Measurements from ENCODE around the gene NPS. TPM values are rescaled to one million over a fixed set of nuclear protein-coding genes. Genes with fewer than 3 reads are reported as not detected.

Gene NPS
- total RNA-seq, 1 donor from 2014 or later, result not detected

- no peak for DNase-seq
Observed at GRCh38 chr10:127561647-127562046, 12.5 kb downstream of the NPS start.

- no peak for DNase-seq
Observed at GRCh38 chr10:127563718-127564553, 14.8 kb downstream of the NPS start.

GRCh38 chr10:127564644-127565043 is 15.5 kb downstream of the NPS start:
- no peak for DNase-seq

- DNase-seq, result no peak
Observed at GRCh38 chr10:127565583-127565982, 16.5 kb downstream of the NPS start.

- no peak for DNase-seq
Observed at GRCh38 chr10:127569210-127569609, 20.1 kb downstream of the NPS start.

GRCh38 chr10:127570036-127570435 is 20.9 kb downstream of the NPS start:
- DNase-seq, result no peak

- no peak for DNase-seq
Observed at GRCh38 chr10:127571386-127571785, 22.3 kb downstream of the NPS start.

- no peak for DNase-seq
Observed at GRCh38 chr10:127576051-127576450, 26.9 kb downstream of the NPS start.

GRCh38 chr10:127576740-127577161 is 27.6 kb downstream of the NPS start:
- peak; percentile 37 for DNase-seq

GRCh38 chr10:127577376-127578258 is 28.5 kb downstream of the NPS start:
- no peak for DNase-seq

- no peak for DNase-seq
Observed at GRCh38 chr10:127578259-127578960, 29.3 kb downstream of the NPS start.

- no peak for DNase-seq
Observed at GRCh38 chr10:127578961-127579305, 29.8 kb downstream of the NPS start.

- no peak for DNase-seq
Observed at GRCh38 chr10:127579640-127580039, 30.5 kb downstream of the NPS start.

GRCh38 chr10:127580822-127581221 is 31.7 kb downstream of the NPS start:
- no peak for DNase-seq

- DNase-seq, result no peak
Observed at GRCh38 chr10:127585519-127586023, 36.5 kb downstream of the NPS start.

GRCh38 chr10:127587668-127588365 is 38.7 kb downstream of the NPS start:
- DNase-seq, result no peak

GRCh38 chr10:127592586-127592985 is 43.5 kb downstream of the NPS start:
- DNase-seq, result no peak

GRCh38 chr10:127600479-127600878 is 51.4 kb downstream of the NPS start:
- no peak for DNase-seq

Data from occipital lobe (tissue), 2 donors.